ENCODE measurements around the gene NCKAP5.

The NCKAP5 gene

GRCh38 chr2:132998221-132998620 is 570.0 kb downstream of the NCKAP5 start:
- Histone ChIP-seq H3K9me3 (no peaks in the 10 kb centered on the region), H3K27me3 (no peaks in the 10 kb centered on the region), H3K4me1 (ENCODE audit: control insufficient read depth in 1 of 2, insufficient read depth in 1 of 2, low read depth in 1 of 2, low read length in 1 of 2) (no peaks in the 10 kb centered on the region), H3K4me3 (ENCODE audit: low read depth in 1 of 2, low read length in 1 of 2) (no peak overlapping the region), H3K27ac (no peak overlapping the region), H3K36me3 (no peaks in the 10 kb centered on the region)
- no peak for TF ChIP-seq CTCF (IDR thresholded peaks at IDR 0.05)

GRCh38 chr2:132991471-132992045 is 576.7 kb downstream of the NCKAP5 start:
- H3K4me1 ChIP-seq (ENCODE audit: control insufficient read depth in 1 of 2, insufficient read depth in 1 of 2, low read depth in 1 of 2, low read length in 1 of 2): no peaks in the 10 kb centered on the region

DNA sequence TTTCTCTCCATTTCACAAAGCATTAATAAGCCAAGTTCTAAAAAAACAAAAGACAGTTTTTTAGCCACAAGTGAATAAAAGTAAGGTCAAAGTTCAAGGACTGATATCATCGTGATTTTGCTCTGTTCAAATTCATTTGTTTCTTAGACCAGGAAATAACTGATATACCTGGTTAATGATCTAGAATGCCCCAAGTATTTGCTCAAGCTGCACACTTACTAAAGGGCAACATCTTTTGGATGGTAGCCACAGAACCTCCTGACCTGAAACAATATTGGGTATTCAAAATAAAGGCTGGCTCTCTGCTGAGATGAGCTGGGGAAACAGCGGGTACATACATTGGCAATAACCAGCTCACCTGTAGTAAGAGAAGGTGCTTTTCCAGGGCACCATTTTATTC is 583.5 kb downstream of the NCKAP5 start:
- Histone ChIP-seq H3K4me3 (ENCODE audit: low read depth in 1 of 2, low read length in 1 of 2) (no peak overlapping the region), H3K9me3 (no peaks in the 10 kb centered on the region), H3K36me3 (no peaks in the 10 kb centered on the region), H3K27me3 (no peaks in the 10 kb centered on the region), H3K27ac (no peak overlapping the region), H3K4me1 (ENCODE audit: control insufficient read depth in 1 of 2, insufficient read depth in 1 of 2, low read depth in 1 of 2, low read length in 1 of 2) (no peaks in the 10 kb centered on the region)
- TF ChIP-seq CTCF (IDR thresholded peaks at IDR 0.05): no peak

More at GRCh38 chr2:132991471-132992045, 576.7 kb downstream of the NCKAP5 start:
- no peak overlapping the region for H3K4me3 ChIP-seq (ENCODE audit: low read depth in 1 of 2, low read length in 1 of 2)
- no peaks in the 10 kb centered on the region for H3K36me3 ChIP-seq
- no peaks in the 10 kb centered on the region for H3K27me3 ChIP-seq
- no peak for TF ChIP-seq CTCF (IDR thresholded peaks at IDR 0.05)
- H3K27ac ChIP-seq: no peak overlapping the region
- H3K9me3 ChIP-seq: no peaks in the 10 kb centered on the region

GRCh38 chr2:132980304-132980703 is 588.0 kb downstream of the NCKAP5 start:
- Histone ChIP-seq H3K27ac (no peak overlapping the region), H3K4me1 (ENCODE audit: control insufficient read depth in 1 of 2, insufficient read depth in 1 of 2, low read depth in 1 of 2, low read length in 1 of 2) (no peaks in the 10 kb centered on the region), H3K9me3 (no peaks in the 10 kb centered on the region), H3K36me3 (no peaks in the 10 kb centered on the region), H3K4me3 (ENCODE audit: low read depth in 1 of 2, low read length in 1 of 2) (no peak overlapping the region), H3K27me3 (no peaks in the 10 kb centered on the region)
- no peak for TF ChIP-seq CTCF (IDR thresholded peaks at IDR 0.05)

GRCh38 chr2:132979339-132980093 is 588.7 kb downstream of the NCKAP5 start:
- Histone ChIP-seq H3K27me3 (no peaks in the 10 kb centered on the region), H3K4me3 (ENCODE audit: low read depth in 1 of 2, low read length in 1 of 2) (no peak overlapping the region), H3K36me3 (no peaks in the 10 kb centered on the region), H3K27ac (no peak overlapping the region), H3K9me3 (no peaks in the 10 kb centered on the region), H3K4me1 (ENCODE audit: control insufficient read depth in 1 of 2, insufficient read depth in 1 of 2, low read depth in 1 of 2, low read length in 1 of 2) (no peaks in the 10 kb centered on the region)
- TF ChIP-seq CTCF (IDR thresholded peaks at IDR 0.05): no peak
